Esophagus squamous epithelium (tissue), 4 donors: ENCODE measurements around the gene RUFY4.

Experiments
- POLR2A ChIP-seq, 4 donors: fragments of 450-650 bp; IDR thresholded peaks; one replicate each; pipeline ENCODE4 v1.6.1; 2017; ENCODE audit warnings: antibody characterized with exemption in 4 of 4, mild to moderate bottlenecking in 4 of 4, moderate library complexity in 3 of 4
- TF ChIP-seq, protein P1 (sequence below), 6 experiments: fragments of 450-650 bp in 4 of 6; fragments of 200-600 bp in 2 of 6; sonication (generic) in 2 of 6; IDR thresholded peaks; one replicate each; pipeline ENCODE4 v1.5.1; 2016 to 2019; ENCODE audit warnings: antibody characterized with exemption in 6 of 6, mild to moderate bottlenecking in 4 of 6, moderate library complexity in 4 of 6

DNA sequence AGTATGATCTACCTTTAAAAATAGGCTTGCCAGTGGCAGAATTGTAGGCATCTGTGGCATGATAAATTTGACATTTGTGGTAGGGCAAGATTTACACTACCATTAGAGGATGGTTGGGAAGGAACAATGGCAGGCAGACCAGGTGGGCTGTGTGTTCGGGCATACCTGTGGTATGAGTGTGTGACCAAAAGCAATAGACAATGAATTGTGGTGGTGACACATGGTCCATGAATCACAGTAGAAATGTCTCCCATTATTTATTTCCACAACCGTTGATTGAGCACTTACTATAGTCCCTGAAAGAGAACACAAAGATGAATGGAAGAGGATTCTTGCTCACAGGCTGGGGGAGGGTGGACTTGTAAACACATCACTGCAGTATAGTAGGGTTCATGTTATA lies 29.9 kb upstream of the RUFY4 start:
- TF ChIP-seq, protein P1, sequence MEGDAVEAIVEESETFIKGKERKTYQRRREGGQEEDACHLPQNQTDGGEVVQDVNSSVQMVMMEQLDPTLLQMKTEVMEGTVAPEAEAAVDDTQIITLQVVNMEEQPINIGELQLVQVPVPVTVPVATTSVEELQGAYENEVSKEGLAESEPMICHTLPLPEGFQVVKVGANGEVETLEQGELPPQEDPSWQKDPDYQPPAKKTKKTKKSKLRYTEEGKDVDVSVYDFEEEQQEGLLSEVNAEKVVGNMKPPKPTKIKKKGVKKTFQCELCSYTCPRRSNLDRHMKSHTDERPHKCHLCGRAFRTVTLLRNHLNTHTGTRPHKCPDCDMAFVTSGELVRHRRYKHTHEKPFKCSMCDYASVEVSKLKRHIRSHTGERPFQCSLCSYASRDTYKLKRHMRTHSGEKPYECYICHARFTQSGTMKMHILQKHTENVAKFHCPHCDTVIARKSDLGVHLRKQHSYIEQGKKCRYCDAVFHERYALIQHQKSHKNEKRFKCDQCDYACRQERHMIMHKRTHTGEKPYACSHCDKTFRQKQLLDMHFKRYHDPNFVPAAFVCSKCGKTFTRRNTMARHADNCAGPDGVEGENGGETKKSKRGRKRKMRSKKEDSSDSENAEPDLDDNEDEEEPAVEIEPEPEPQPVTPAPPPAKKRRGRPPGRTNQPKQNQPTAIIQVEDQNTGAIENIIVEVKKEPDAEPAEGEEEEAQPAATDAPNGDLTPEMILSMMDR (IDR thresholded peaks at IDR 0.05), result no peak
- TF ChIP-seq POLR2A (IDR thresholded peaks at IDR 0.05), result no peak
